Endodermal cell (in vitro differentiated cells): ENCODE measurements around the gene MAN1A2. TPM values are rescaled to one million over a fixed set of nuclear protein-coding genes. Genes with fewer than 3 reads are reported as not detected.
A peak's percentile ranks its signal among the peaks of the same experiment; 100 is the strongest.

Experiments used
- DNase-seq: peaks from one replicate; pipeline ENCODE4 v3.0.0-alpha.2; 2017
- H3K27ac ChIP-seq: 2 replicates; pipeline ENCODE4 v1.5.1; 2013; ENCODE audit warnings: mild to moderate bottlenecking, low read depth, low read length, moderate library complexity
- H3K27me3 ChIP-seq: 2 replicates; pipeline ENCODE4 v1.6.1; 2013; ENCODE audit warnings: mild to moderate bottlenecking, low read length, moderate library complexity; ENCODE audit not compliant: insufficient read depth, control insufficient read depth, poor library complexity, severe bottlenecking
- H3K36me3 ChIP-seq: 2 replicates; pipeline ENCODE4 v1.7.0; 2013; ENCODE audit warnings: mild to moderate bottlenecking, low read length, moderate library complexity; ENCODE audit not compliant: control insufficient read depth, insufficient read depth
- H3K4me1 ChIP-seq: one replicate; pipeline ENCODE4 v1.7.0; 2013; ENCODE audit warnings: low read length; ENCODE audit not compliant: control insufficient read depth, insufficient read depth
- H3K4me3 ChIP-seq: 2 replicates; pipeline ENCODE4 v1.5.1; 2013; ENCODE audit warnings: mild to moderate bottlenecking, low read length, moderate library complexity
- H3K9ac ChIP-seq: 2 replicates; pipeline ENCODE4 v1.6.1; 2013; ENCODE audit warnings: mild to moderate bottlenecking, low read length, moderate library complexity; ENCODE audit not compliant: poor library complexity, severe bottlenecking; ENCODE audit errors: extremely low read depth
- H3K9me3 ChIP-seq: 2 replicates; pipeline ENCODE4 v1.6.1; 2013; ENCODE audit warnings: mild to moderate bottlenecking, low read length, moderate library complexity; ENCODE audit not compliant: control insufficient read depth
- H3K27ac Mint-ChIP-seq: 2 replicates; pipeline ENCODE4 v1.8.0; 2020; ENCODE audit warnings: mixed read lengths
- H3K27me3 Mint-ChIP-seq: 2 replicates; pipeline ENCODE4 v1.8.0; 2021; ENCODE audit warnings: mild to moderate bottlenecking, mixed read lengths; ENCODE audit not compliant: insufficient read depth
- H3K36me3 Mint-ChIP-seq: 2 replicates; pipeline ENCODE4 v1.8.0; 2020; ENCODE audit warnings: low read depth, mixed read lengths
- H3K4me1 Mint-ChIP-seq: 2 replicates; pipeline ENCODE4 v1.8.0; 2020; ENCODE audit warnings: mixed read lengths
- H3K4me3 Mint-ChIP-seq: 2 replicates; pipeline ENCODE4 v1.8.0; 2020; ENCODE audit warnings: mild to moderate bottlenecking, moderate library complexity, mixed read lengths
- H3K9me3 Mint-ChIP-seq: 2 replicates; pipeline ENCODE4 v1.8.0; 2020; ENCODE audit warnings: mild to moderate bottlenecking, mixed read lengths
- CTCF ChIP-seq: fragments of 200-600 bp; sonication (generic); conservative IDR thresholded peaks from 2 replicates; pipeline ENCODE4 v1.5.0; 2021; ENCODE audit warnings: antibody characterized with exemption, mild to moderate bottlenecking
- WGBS, 2 experiments: methylation state at CpG; one replicate each; pipeline versions ENCODE4 v1.1.5 to v1.1.7; 2013; ENCODE audit warnings: missing lambda C conversion rate in 2 of 2, mixed read lengths in 1 of 2; ENCODE audit not compliant: insufficient coverage in 1 of 2, insufficient read length in 1 of 2; 5-methylcytosine and 5-hydroxymethylcytosine counted together
- total RNA-seq, 2 donors: library from RNA; stranded (reverse); fragmentation: NEBNext Ultra II Directional in 1 of 2; extraction: Animal tissue kit (Norgen Biotek cat#: 25700) in 1 of 2; gene quantifications; 2 replicates in 1 of 2; 3 replicates in 1 of 2; pipeline ENCODE4 v1.2.1, GENCODE V29; 2021

Gene MAN1A2
- total RNA-seq, 2 donors from 2014 or later, result 33.3 to 40.9 TPM

DNA sequence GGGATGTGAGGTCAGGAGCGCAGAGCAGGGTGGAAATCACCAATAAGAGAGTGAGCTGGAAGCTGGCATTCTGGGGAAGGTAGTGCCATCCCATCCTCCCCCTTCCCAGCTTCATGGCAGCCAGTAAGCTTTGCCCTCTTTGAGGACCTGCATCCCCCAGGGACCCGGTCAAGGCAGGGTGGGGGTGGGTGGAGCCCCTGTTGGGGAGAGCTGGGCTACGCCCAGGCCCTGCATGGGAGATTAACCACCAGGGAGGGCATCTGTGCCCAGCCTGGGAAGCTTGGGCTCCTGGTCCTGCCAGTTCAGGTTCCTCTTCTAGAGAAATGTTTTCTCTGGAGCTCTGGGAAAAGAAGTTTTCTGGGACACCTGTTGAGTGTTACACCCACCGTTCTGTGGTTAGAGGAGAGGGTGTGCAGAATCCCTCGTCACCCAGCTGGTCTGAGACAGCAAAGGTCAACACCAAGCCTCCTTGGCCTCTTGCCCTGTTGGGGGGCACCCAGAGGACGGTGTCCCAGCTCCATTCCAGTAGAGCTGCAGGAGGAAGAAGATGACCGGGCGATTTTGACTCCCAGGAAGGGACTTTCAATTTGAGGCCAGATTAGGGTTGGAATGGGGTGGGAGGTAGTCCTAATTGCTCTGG lies 208.5 kb downstream of the MAN1A2 start:
- H3K27me3 Mint-ChIP-seq, result no peaks in the 10 kb centered on the region
- no peak for TF ChIP-seq CTCF
- H3K27ac ChIP-seq, result no peak overlapping the region
- H3K4me3 ChIP-seq, result no peak overlapping the region
- H3K4me1 Mint-ChIP-seq, result peaks cover 6% of the 10 kb centered on the region
- no peak overlapping the region for H3K9ac ChIP-seq
- no peaks in the 10 kb centered on the region for H3K36me3 Mint-ChIP-seq
- no peaks in the 10 kb centered on the region for H3K4me1 ChIP-seq
- no peaks in the 10 kb centered on the region for H3K27me3 ChIP-seq
- peak; percentile 32 for DNase-seq
- 91 to 93% methylated on average over 3 to 8 of the region's 8 CpGs for WGBS, 2 experiments
- H3K27ac Mint-ChIP-seq, result peak overlapping the region; percentile 67
- no peaks in the 10 kb centered on the region for H3K9me3 ChIP-seq
- no peaks in the 10 kb centered on the region for H3K36me3 ChIP-seq
- H3K4me3 Mint-ChIP-seq, result no peak overlapping the region
- no peaks in the 10 kb centered on the region for H3K9me3 Mint-ChIP-seq

GRCh38 chr1:117576236-117576635 lies 209.0 kb downstream of the MAN1A2 start:
- DNase-seq, result peak; percentile 31

DNA sequence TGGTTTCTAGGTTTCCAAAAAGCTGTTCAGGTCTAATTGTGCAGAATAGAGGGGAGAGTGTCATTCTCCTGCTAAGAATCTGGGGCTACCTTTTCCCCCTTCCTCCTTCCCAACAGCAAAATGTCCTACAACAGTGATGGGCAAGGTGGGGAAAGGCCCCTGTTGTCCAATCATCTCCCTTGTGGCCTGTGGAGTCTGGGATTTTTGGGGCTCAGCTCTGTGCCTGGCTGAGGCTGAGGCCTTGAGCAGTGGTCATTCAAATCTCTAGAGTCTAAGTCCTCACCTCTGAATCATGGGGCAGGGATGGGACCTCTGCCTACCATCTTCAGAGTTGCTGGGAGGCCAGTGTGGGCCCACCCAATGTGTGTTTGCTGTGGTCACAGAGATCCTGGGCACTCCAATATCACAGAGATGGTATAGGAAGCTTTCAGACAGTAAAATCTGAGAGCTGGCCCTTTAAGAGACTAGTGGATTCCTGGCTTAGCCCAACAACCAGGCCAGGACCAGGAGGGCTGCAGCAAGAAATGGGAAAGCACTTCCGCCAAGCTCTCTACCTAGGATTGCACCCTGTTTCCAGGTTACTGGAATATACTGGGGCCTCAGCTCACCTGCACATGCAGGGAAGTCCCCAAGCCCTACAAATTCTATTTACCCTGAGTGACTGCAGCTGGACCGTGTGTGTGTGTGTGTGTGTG lies 210.1 kb downstream of the MAN1A2 start:
- 83 to 92% methylated on average over 1 to 2 of the region's 2 CpGs for WGBS, 2 experiments
- H3K9me3 ChIP-seq, result no peaks in the 10 kb centered on the region
- no peaks in the 10 kb centered on the region for H3K36me3 ChIP-seq
- peak; percentile 20 for DNase-seq
- H3K27me3 Mint-ChIP-seq, result no peaks in the 10 kb centered on the region
- H3K9ac ChIP-seq, result no peak overlapping the region
- H3K9me3 Mint-ChIP-seq, result no peaks in the 10 kb centered on the region
- H3K4me1 Mint-ChIP-seq, result peaks cover 6% of the 10 kb centered on the region
- TF ChIP-seq CTCF, result no peak
- H3K4me1 ChIP-seq, result no peaks in the 10 kb centered on the region
- H3K27ac ChIP-seq, result no peak overlapping the region
- H3K4me3 ChIP-seq, result no peak overlapping the region
- no peaks in the 10 kb centered on the region for H3K27me3 ChIP-seq
- no peaks in the 10 kb centered on the region for H3K36me3 Mint-ChIP-seq
- H3K27ac Mint-ChIP-seq, result no peak overlapping the region
- H3K4me3 Mint-ChIP-seq, result no peak overlapping the region

More at GRCh38 chr1:117576236-117576635, 209.0 kb downstream of the MAN1A2 start:
- H3K36me3 Mint-ChIP-seq, result no peaks in the 10 kb centered on the region
- Histone ChIP-seq H3K9ac (no peak overlapping the region), H3K36me3 (no peaks in the 10 kb centered on the region), H3K4me1 (no peaks in the 10 kb centered on the region), H3K27ac (no peak overlapping the region), H3K27me3 (no peaks in the 10 kb centered on the region), H3K4me3 (no peak overlapping the region), H3K9me3 (no peaks in the 10 kb centered on the region)
- no peaks in the 10 kb centered on the region for H3K27me3 Mint-ChIP-seq
- no peak for TF ChIP-seq CTCF
- H3K9me3 Mint-ChIP-seq, result no peaks in the 10 kb centered on the region
- 98% methylated on average over 3 of the region's 3 CpGs; no CpG with 5 or more reads in 1 of the 2 experiments for WGBS, 2 experiments
- peaks cover 6% of the 10 kb centered on the region for H3K4me1 Mint-ChIP-seq
- H3K27ac Mint-ChIP-seq, result peak overlapping the region; percentile 67
- H3K4me3 Mint-ChIP-seq, result no peak overlapping the region
